ENCODE results near the gene OTOA.

DNA sequence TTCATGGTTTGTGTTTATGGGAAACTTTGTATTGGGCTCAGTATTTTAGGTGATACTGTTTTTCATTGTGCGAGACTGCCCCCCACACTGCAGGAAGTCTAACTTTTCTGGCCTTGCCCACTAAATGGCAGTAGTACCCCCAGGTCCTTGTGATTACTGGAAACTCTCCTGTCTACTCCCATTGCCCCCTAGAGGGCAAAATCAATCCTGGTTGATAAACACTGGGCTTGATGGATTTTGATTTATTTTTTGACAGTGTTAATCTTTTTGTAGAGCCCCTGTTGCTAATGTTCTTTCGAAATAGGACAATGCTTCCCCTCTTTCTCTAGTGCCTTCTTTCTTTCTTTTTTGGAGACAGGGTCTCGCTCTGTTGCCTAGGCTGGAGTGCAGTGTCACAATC is 48.9 kb upstream of the OTOA start:
- TF ChIP-seq, protein P1, sequence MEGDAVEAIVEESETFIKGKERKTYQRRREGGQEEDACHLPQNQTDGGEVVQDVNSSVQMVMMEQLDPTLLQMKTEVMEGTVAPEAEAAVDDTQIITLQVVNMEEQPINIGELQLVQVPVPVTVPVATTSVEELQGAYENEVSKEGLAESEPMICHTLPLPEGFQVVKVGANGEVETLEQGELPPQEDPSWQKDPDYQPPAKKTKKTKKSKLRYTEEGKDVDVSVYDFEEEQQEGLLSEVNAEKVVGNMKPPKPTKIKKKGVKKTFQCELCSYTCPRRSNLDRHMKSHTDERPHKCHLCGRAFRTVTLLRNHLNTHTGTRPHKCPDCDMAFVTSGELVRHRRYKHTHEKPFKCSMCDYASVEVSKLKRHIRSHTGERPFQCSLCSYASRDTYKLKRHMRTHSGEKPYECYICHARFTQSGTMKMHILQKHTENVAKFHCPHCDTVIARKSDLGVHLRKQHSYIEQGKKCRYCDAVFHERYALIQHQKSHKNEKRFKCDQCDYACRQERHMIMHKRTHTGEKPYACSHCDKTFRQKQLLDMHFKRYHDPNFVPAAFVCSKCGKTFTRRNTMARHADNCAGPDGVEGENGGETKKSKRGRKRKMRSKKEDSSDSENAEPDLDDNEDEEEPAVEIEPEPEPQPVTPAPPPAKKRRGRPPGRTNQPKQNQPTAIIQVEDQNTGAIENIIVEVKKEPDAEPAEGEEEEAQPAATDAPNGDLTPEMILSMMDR (IDR thresholded peaks at IDR 0.05), result no peak
- TF ChIP-seq POLR2A (IDR thresholded peaks at IDR 0.05), result no peak
